ENCODE data around the gene ARHGAP42.

DNA sequence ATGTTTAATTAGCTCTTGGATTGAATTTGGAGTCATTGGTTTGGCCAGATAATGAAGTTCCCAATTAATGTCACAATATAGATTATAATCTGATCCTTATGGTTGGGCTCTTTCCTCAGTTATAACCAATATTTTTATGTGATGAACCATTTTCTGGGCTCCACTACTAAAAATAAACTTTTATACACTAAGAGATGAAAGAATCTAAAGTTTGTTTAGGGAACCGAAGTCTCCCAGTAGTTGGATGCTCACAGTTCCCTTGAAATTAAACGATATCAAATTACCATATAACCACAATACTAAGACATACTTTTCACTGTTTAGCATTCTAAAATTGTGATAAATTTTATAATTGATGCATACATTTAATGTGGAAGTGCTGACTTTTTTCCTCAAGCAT lies 47.0 kb upstream of the ARHGAP42 start:
- TF ChIP-seq POLR2AphosphoS5 (IDR thresholded peaks at IDR 0.05) (no peak), POLR2A (IDR thresholded peaks at IDR 0.05) (no peak)
- TF ChIP-seq, protein P1, sequence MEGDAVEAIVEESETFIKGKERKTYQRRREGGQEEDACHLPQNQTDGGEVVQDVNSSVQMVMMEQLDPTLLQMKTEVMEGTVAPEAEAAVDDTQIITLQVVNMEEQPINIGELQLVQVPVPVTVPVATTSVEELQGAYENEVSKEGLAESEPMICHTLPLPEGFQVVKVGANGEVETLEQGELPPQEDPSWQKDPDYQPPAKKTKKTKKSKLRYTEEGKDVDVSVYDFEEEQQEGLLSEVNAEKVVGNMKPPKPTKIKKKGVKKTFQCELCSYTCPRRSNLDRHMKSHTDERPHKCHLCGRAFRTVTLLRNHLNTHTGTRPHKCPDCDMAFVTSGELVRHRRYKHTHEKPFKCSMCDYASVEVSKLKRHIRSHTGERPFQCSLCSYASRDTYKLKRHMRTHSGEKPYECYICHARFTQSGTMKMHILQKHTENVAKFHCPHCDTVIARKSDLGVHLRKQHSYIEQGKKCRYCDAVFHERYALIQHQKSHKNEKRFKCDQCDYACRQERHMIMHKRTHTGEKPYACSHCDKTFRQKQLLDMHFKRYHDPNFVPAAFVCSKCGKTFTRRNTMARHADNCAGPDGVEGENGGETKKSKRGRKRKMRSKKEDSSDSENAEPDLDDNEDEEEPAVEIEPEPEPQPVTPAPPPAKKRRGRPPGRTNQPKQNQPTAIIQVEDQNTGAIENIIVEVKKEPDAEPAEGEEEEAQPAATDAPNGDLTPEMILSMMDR (IDR thresholded peaks at IDR 0.05) = no peak
